ENCODE results near the gene VWA8. TPM values are rescaled to one million over a fixed set of nuclear protein-coding genes. Genes with fewer than 3 reads are reported as not detected.
"Not testable (repeated sequence)": the region's sequence is repeated elsewhere in the genome, so short reads cannot be mapped to it uniquely, and the experiment has no call there.

Gene VWA8
- total RNA-seq, 1 donor from 2014 or later: 12.2 TPM

DNA sequence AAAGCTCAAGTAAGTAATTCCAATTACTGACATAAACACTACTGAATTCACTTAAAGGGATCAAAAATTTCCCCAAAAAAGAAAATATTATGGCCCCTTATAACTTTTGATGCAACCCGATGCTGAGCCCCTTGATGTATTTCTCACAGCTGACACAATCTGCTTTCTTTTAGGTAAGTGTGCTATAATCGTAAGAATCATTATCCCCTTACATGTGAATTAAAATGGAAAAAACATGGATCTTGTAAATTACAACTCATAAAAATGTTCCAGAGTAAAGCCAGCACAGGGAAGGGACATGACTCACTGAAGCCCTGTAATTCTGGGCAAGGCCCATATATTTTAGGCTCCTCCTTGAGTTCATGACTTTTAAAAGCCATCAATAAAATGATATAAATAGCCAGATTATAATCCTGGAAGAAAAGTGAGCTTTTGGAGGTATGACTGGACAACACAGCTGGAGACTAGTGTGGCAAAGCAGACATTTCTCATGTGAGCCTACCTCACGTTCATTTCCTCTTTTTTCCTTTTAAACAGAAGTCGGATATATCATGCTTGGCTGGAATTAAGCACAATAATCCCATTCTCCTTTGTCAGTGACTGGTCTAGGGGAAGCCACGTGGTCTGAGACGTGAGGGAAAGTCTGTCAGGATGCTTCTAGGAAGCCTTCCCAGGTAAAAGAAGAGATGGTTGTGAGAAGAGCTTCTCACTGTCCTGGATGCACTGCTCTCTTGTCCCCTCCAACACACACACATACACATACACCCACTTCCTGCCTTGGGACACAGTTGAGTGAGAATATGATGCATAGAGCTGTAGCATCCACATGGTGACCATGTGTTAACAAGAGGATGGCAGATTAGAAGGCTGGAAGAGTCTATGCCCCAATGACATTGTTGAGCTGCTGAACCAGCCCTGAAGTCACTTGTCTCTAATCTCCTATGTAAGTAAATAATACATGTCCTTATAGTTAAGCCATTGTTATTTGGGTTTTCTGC lies 338.2 kb downstream of the VWA8 start:
- no peak overlapping the region for H3K27ac Mint-ChIP-seq (ENCODE audit: unreplicated experiment)
- TF ChIP-seq, protein P1, sequence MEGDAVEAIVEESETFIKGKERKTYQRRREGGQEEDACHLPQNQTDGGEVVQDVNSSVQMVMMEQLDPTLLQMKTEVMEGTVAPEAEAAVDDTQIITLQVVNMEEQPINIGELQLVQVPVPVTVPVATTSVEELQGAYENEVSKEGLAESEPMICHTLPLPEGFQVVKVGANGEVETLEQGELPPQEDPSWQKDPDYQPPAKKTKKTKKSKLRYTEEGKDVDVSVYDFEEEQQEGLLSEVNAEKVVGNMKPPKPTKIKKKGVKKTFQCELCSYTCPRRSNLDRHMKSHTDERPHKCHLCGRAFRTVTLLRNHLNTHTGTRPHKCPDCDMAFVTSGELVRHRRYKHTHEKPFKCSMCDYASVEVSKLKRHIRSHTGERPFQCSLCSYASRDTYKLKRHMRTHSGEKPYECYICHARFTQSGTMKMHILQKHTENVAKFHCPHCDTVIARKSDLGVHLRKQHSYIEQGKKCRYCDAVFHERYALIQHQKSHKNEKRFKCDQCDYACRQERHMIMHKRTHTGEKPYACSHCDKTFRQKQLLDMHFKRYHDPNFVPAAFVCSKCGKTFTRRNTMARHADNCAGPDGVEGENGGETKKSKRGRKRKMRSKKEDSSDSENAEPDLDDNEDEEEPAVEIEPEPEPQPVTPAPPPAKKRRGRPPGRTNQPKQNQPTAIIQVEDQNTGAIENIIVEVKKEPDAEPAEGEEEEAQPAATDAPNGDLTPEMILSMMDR (IDR thresholded peaks at IDR 0.05): no peak
- H3K4me1 Mint-ChIP-seq (ENCODE audit: low read depth): peaks cover 8% of the 10 kb centered on the region
- H3K27me3 Mint-ChIP-seq (ENCODE audit: low read depth): no peaks in the 10 kb centered on the region
- peaks cover 10% of the 10 kb centered on the region for H3K36me3 Mint-ChIP-seq (ENCODE audit: low read depth)
- peaks cover 4% of the 10 kb centered on the region for H3K9me3 Mint-ChIP-seq (ENCODE audit: low read depth)
- no peak for DNase-seq (ENCODE audit: low spot score)
- H3K4me3 Mint-ChIP-seq (ENCODE audit: unreplicated experiment): no peak overlapping the region

DNA sequence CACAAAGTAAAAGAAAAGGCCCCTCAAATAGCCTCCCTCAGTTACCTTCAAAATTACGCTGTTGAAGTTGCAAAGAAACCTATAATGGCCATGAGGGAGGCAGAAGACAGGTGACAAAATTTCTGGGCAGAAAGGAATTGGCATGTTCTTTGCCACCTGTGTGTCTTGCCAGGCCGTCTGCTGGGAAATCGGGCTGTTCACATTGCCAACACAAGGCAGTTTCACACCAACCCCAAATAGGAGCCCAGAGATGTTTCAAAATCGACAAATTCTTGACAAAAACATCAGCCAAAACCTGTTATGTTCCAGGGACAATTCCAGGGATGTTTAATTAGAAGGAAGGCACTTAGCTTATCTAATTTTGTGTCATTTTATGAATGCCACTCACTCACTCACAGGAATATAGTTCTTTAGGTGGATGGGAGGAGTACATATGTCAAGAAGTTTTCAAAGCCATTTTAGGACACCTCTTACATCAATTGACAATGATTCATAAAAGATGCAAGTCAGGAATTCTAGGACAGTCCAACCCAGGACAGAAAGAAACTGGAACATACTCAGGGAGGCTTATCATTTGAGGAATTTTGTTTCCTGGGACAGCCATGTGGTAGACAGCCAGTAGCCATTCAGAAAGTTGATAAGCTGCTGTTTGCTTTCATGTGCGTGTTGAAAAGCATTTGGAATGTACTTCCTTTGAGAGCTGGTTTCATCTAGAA lies 339.0 kb downstream of the VWA8 start:
- TF ChIP-seq, protein P1 (IDR thresholded peaks at IDR 0.05): no peak
- no peak for DNase-seq (ENCODE audit: low spot score)
- H3K27ac Mint-ChIP-seq (ENCODE audit: unreplicated experiment): no peak overlapping the region

DNA sequence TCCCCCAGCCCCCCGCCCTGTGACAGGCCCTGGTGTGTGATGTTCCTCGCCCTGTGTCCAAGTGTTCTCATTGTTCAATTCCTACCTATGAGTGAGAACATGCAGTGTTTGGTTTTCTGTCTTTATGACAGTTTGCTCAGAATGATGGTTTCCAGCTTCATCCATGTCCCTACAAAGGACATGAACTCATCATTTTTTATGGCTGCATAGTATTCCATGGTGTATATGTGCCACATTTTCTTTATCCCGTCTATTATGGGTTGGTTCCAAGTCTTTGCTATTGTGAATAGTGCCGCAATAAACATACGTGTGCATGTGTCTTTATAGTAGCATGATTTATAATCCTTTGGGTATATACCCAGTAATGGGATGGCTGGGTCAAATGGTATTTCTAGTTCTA lies 343.3 kb downstream of the VWA8 start:
- not testable (repeated sequence) for DNase-seq (ENCODE audit: low spot score); H3K27ac Mint-ChIP-seq (ENCODE audit: unreplicated experiment); H3K9me3 Mint-ChIP-seq (ENCODE audit: low read depth); H3K4me3 Mint-ChIP-seq (ENCODE audit: unreplicated experiment); H3K27me3 Mint-ChIP-seq (ENCODE audit: low read depth)
- H3K4me1 Mint-ChIP-seq (ENCODE audit: low read depth): peaks cover 18% of the 10 kb centered on the region
- peaks cover 11% of the 10 kb centered on the region for H3K36me3 Mint-ChIP-seq (ENCODE audit: low read depth)

More for the DNA sequence above, 339.0 kb downstream of the VWA8 start:
- Mint-ChIP-seq H3K9me3 (ENCODE audit: low read depth) (peaks cover 4% of the 10 kb centered on the region), H3K36me3 (ENCODE audit: low read depth) (peaks cover 10% of the 10 kb centered on the region), H3K27me3 (ENCODE audit: low read depth) (no peaks in the 10 kb centered on the region), H3K4me1 (ENCODE audit: low read depth) (peaks cover 8% of the 10 kb centered on the region), H3K4me3 (ENCODE audit: unreplicated experiment) (no peak overlapping the region)

DNA sequence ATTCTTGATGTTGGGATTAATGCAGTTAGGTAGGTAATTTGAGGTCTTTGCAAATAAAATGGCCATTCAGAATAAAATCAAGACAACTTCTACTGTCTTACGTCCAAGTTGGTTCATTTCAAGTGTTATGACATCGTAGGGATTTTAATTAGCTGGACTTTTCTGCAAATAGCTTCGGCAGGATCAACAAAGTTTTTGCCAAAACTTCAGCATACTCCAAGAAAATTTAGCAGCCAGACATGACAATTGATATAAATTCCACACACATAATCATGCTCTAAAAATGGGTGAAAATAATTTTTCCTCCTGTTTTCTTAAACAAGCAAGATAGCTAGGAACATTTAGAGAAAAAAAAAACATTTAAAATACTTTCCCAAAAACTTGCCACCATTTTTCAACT lies 344.8 kb downstream of the VWA8 start:
- TF ChIP-seq, protein P1 (IDR thresholded peaks at IDR 0.05): no peak
- H3K9me3 Mint-ChIP-seq (ENCODE audit: low read depth): no peaks in the 10 kb centered on the region

DNA sequence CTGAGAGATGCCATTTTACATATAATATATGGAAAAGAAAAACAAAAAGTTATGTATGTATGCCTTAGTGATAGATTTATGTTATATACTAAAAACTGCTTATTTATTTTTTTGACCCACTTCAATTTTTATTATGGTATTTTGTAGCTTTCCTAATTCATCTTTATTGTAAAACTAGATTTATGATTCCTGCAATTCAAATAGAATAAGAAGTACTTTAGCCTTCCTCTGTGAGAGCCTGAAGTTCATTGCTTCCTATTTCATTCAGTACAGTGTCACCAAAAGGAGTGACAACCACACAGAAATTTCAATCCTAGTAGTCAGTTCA lies 345.4 kb downstream of the VWA8 start:
- H3K9me3 Mint-ChIP-seq (ENCODE audit: low read depth): no peaks in the 10 kb centered on the region
- peaks cover 18% of the 10 kb centered on the region for H3K4me1 Mint-ChIP-seq (ENCODE audit: low read depth)
- peaks cover 15% of the 10 kb centered on the region for H3K36me3 Mint-ChIP-seq (ENCODE audit: low read depth)
- no peak overlapping the region for H3K27ac Mint-ChIP-seq (ENCODE audit: unreplicated experiment)
- no peak overlapping the region for H3K4me3 Mint-ChIP-seq (ENCODE audit: unreplicated experiment)
- no peaks in the 10 kb centered on the region for H3K27me3 Mint-ChIP-seq (ENCODE audit: low read depth)
- DNase-seq (ENCODE audit: low spot score): no peak
- TF ChIP-seq, protein P1 (IDR thresholded peaks at IDR 0.05): no peak

More for the DNA sequence above, 344.8 kb downstream of the VWA8 start:
- Mint-ChIP-seq H3K4me1 (ENCODE audit: low read depth) (peaks cover 11% of the 10 kb centered on the region), H3K36me3 (ENCODE audit: low read depth) (peaks cover 12% of the 10 kb centered on the region), H3K4me3 (ENCODE audit: unreplicated experiment) (no peak overlapping the region), H3K27me3 (ENCODE audit: low read depth) (no peaks in the 10 kb centered on the region), H3K27ac (ENCODE audit: unreplicated experiment) (no peak overlapping the region)
- DNase-seq (ENCODE audit: low spot score): no peak
